H1 (cell line): Measurements from ENCODE around the gene EPB41L5. TPM values are rescaled to one million over a fixed set of nuclear protein-coding genes. Genes with fewer than 3 reads are reported as not detected.

Experiments used
- BACH1 ChIP-seq: IDR thresholded peaks from 2 replicates; pipeline ENCODE4 v1.6.1; 2012; ENCODE audit warnings: low read length, improper control_type of control experiment
- BCL11A ChIP-seq, 2 experiments: IDR thresholded peaks; one replicate each; pipeline ENCODE4 v1.6.1; 2011; ENCODE audit warnings: low read depth in 2 of 2, low read length in 2 of 2, mild to moderate bottlenecking in 2 of 2
- CEBPB ChIP-seq: IDR thresholded peaks from 2 replicates; pipeline ENCODE4 v1.6.1; 2012; ENCODE audit warnings: low read depth, low read length
- CHD7 ChIP-seq: fragments of 300-600 bp; sonication (generic); IDR thresholded peaks from 2 replicates; pipeline ENCODE4 v1.7.1; 2012; ENCODE audit warnings: low read length, moderate library complexity, mild to moderate bottlenecking, inconsistent platforms; ENCODE audit not compliant: insufficient replicate concordance
- MAFK ChIP-seq: IDR thresholded peaks from 2 replicates; pipeline ENCODE4 v1.6.1; 2012; ENCODE audit warnings: low read depth, mild to moderate bottlenecking, improper control_type of control experiment, low read length
- MAX ChIP-seq: IDR thresholded peaks from 2 replicates; pipeline ENCODE4 v1.6.1; 2012; ENCODE audit warnings: inconsistent platforms
- POU5F1 ChIP-seq: IDR thresholded peaks from 2 replicates; pipeline ENCODE4 v1.6.1; 2011; ENCODE audit warnings: low read depth, mild to moderate bottlenecking, low read length, moderate library complexity
- RBBP5 ChIP-seq: IDR thresholded peaks from 2 replicates; pipeline ENCODE4 v1.7.1; 2012; ENCODE audit warnings: low read depth, mild to moderate bottlenecking, inconsistent platforms, low read length, moderate library complexity, borderline replicate concordance
- SP1 ChIP-seq: IDR thresholded peaks from 2 replicates; pipeline ENCODE4 v1.6.1; 2011; ENCODE audit warnings: low read depth, low read length
- SUZ12 ChIP-seq: fragments of 200-600 bp; sonication (generic); IDR thresholded peaks from 2 replicates; pipeline ENCODE4 v1.6.1; 2012; ENCODE audit warnings: mild to moderate bottlenecking, inconsistent platforms, low read length, moderate library complexity, mixed read lengths
- TBP ChIP-seq: IDR thresholded peaks from 2 replicates; pipeline ENCODE4 v1.6.1; 2011; ENCODE audit warnings: low read depth, low read length, improper control_type of control experiment
- polyA plus RNA-seq, 7 experiments: library from polyadenylated mRNA; depleted of rRNA in 3 of 7; stranded (reverse) in 5 of 7; unstranded in 2 of 7; fragments of >200 nt in 5 of 7; fragments of 200-250 nt in 2 of 7; gene quantifications; 1 replicate in 5 of 7; 2 replicates in 1 of 7; 4 replicates in 1 of 7; pipeline versions ENCODE4 v1.2.1 to v1.2.3, GENCODE V29; 2011 to 2013; ENCODE audit warnings: missing spikeins in 2 of 7, mixed read lengths in 2 of 7
- total RNA-seq: library from RNA; stranded (reverse); fragmentation: NEBNext Ultra II Directional; extraction: Animal tissue kit (Norgen Biotek cat#: 25700); gene quantifications from 2 replicates; pipeline ENCODE4 v1.2.1, GENCODE V29; 2021

EPB41L5 gene
- total and polyA plus RNA-seq, 2 of the 8 experiments (the other 6 are each of a cell fraction or from before 2014, with no cell fraction given): 13.5 to 32.3 TPM

- TF ChIP-seq BCL11A (IDR thresholded peaks at IDR 0.05; ENCODE audit: low read depth in 2 of 2, low read length in 2 of 2) (no peak), SP1 (peak; percentile 90), MAX (peak; percentile 99), RBBP5 (0 out of 2 replicates have a peak, but pooled peaks have one; percentile 73), CEBPB (no peak), POU5F1 (no peak), SUZ12 (no peak), TBP (peak; percentile 93), BACH1 (no peak), MAFK (no peak), CHD7 (no peak)
These were observed at the start of gene EPB41L5 (continued) for GRCh38 chr2:120012771-120013596.
